ENCODE measurements around the gene HNRNPL.

HNRNPL gene

DNA sequence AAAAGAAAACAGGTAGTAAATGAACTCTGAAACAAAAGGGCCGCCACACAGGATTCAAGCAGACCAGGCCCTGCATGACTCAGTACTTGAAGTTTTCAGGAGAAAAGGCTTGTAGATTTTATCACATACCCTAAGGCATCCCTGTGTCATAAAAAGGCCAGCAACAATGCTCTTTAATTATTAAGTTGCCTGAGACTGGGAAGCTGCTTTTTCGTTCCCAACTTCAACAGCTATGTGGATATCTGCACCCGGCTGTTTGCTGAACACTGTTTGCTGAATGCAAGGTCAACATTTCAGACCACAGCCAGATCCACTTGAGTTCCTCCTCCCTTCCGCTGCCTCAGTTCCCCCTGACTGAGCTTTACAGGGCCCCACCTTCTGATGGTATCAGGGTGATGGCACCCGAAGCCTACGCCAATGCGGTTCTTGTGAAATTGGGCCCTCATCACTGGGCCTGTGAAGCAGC lies 12.1 kb downstream of the HNRNPL start:
- H3K4me1 ChIP-seq (ENCODE audit: control insufficient read depth, low read length) = peaks cover 7% of the 10 kb centered on the region
- no peak overlapping the region for H3K4me2 ChIP-seq (ENCODE audit: low read length)
- H3K27me3 ChIP-seq (ENCODE audit: control insufficient read depth, low read length) = no peaks in the 10 kb centered on the region

DNA sequence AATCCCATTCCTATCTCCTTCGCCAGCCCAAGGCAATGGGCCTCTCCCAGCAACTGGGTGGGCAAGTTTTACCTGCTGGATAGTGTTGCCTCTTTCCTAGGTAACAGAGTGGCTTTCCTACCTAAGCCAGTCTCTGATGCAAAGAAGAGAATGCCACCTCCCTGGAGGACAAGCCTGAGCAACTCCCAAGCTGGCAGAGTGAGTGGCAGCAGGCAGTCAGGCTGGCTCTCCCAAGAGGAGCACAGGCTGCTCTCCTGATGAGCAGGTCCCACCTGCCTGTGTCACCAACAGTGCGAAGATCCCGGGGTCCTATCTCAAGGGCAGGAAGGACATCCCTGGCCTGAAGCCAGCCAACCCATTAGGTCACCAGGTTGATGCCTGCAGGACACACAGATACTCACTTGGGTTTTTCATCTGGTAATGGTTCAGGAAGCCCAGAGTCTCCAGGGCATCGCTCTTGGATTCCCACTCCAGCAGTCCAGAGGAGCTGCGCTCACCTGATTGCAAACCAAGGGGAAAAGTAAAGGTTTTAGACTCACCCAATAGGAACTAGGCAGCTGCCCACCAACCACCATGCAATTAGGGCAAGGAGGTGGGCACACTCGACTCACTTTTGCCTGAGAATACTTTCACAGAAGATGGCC lies 12.7 kb downstream of the HNRNPL start:
- peaks cover 66% of the 10 kb centered on the region for H3F3A ChIP-seq (ENCODE audit: control insufficient read depth, insufficient read depth)
- no peak overlapping the region for H3K4me3 ChIP-seq (ENCODE audit: low read length)
- no peak overlapping the region for H3K27ac ChIP-seq (ENCODE audit: low read depth, low read length)
- no peaks in the 10 kb centered on the region for H3K9me3 ChIP-seq (ENCODE audit: control insufficient read depth, insufficient read depth, low read length)
- no peaks in the 10 kb centered on the region for H3K9me2 ChIP-seq (replicated peaks; ENCODE audit: control insufficient read depth, low read length)
- H3K4me2 ChIP-seq (ENCODE audit: low read length) = no peak overlapping the region
- H4K20me1 ChIP-seq (ENCODE audit: control insufficient read depth, insufficient read depth, low read depth, low read length) = peaks cover 7% of the 10 kb centered on the region; the same call in 1 of the 2 replicates
- H3K27me3 ChIP-seq (ENCODE audit: control insufficient read depth, low read length) = no peaks in the 10 kb centered on the region
- H3K79me2 ChIP-seq (ENCODE audit: control insufficient read depth, low read length) = peaks cover 14% of the 10 kb centered on the region
- TF ChIP-seq, protein P1, sequence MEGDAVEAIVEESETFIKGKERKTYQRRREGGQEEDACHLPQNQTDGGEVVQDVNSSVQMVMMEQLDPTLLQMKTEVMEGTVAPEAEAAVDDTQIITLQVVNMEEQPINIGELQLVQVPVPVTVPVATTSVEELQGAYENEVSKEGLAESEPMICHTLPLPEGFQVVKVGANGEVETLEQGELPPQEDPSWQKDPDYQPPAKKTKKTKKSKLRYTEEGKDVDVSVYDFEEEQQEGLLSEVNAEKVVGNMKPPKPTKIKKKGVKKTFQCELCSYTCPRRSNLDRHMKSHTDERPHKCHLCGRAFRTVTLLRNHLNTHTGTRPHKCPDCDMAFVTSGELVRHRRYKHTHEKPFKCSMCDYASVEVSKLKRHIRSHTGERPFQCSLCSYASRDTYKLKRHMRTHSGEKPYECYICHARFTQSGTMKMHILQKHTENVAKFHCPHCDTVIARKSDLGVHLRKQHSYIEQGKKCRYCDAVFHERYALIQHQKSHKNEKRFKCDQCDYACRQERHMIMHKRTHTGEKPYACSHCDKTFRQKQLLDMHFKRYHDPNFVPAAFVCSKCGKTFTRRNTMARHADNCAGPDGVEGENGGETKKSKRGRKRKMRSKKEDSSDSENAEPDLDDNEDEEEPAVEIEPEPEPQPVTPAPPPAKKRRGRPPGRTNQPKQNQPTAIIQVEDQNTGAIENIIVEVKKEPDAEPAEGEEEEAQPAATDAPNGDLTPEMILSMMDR (IDR thresholded peaks at IDR 0.05; ENCODE audit: low read depth, low read length, poor library complexity, severe bottlenecking) = no peak
- no peak for TF ChIP-seq EZH2phosphoT487 (IDR thresholded peaks at IDR 0.05; ENCODE audit: borderline replicate concordance, low read length)
- peaks cover 67% of the 10 kb centered on the region for H3K36me3 ChIP-seq (ENCODE audit: control insufficient read depth, low read length)
- peaks cover 11% of the 10 kb centered on the region for H3K4me1 ChIP-seq (ENCODE audit: control insufficient read depth, low read length)

More for the DNA sequence above, 12.1 kb downstream of the HNRNPL start:
- TF ChIP-seq EZH2phosphoT487 (IDR thresholded peaks at IDR 0.05; ENCODE audit: borderline replicate concordance, low read length) = no peak
- TF ChIP-seq, protein P1 (IDR thresholded peaks at IDR 0.05; ENCODE audit: low read depth, low read length, poor library complexity, severe bottlenecking) = no peak
- Histone ChIP-seq H3K36me3 (ENCODE audit: control insufficient read depth, low read length) (peaks cover 73% of the 10 kb centered on the region), H4K20me1 (ENCODE audit: control insufficient read depth, insufficient read depth, low read depth, low read length) (peaks cover 7% of the 10 kb centered on the region; the same call in 1 of the 2 replicates), H3K9me3 (ENCODE audit: control insufficient read depth, insufficient read depth, low read length) (no peaks in the 10 kb centered on the region), H3K79me2 (ENCODE audit: control insufficient read depth, low read length) (peaks cover 20% of the 10 kb centered on the region), H3K9me2 (replicated peaks; ENCODE audit: control insufficient read depth, low read length) (no peaks in the 10 kb centered on the region), H3F3A (ENCODE audit: control insufficient read depth, insufficient read depth) (peaks cover 69% of the 10 kb centered on the region), H3K27ac (ENCODE audit: low read depth, low read length) (no peak overlapping the region), H3K4me3 (ENCODE audit: low read length) (no peak overlapping the region)

DNA sequence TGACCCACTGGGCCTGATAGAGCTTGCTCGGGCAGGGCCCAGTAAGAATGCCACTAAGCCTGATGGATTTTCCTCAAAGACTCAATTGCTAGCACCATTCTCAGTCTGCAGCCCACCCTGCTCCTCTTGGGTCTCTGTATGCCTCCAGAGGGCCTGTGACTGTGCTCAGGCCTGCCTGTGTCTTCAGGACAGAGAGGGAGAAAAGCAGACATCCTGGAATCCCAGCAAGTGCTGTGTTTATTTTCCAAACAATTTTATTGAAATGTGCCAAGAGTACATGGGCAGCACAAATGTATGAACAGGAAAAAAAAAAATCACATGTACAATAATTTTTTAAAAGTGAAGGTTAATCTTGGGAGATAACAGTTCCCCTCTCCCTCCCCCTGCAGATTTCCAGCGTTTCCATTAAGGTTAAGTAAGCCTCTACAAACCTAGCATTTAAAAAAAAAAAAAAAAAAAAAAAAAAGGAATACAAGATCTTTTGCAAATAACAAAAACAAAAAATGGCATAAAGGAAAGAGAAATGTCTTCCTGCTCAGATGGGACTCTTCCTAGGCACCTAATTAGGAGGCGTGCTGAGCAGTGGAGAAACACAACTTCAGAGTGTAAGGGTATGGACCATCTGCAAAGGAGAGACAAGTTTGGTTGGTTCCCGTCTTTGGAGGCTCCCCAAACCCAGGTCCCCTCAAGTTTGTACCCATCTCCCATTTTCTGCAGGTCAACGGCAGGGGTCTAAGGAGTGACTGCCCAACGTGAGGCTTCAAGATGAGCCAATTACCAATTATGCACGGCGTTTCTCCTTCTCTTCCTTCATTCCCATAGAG lies 13.4 kb downstream of the HNRNPL start:
- Histone ChIP-seq H3K4me2 (ENCODE audit: low read length) (no peak overlapping the region), H3K4me3 (ENCODE audit: low read length) (no peak overlapping the region), H3F3A (ENCODE audit: control insufficient read depth, insufficient read depth) (peaks cover 59% of the 10 kb centered on the region), H3K4me1 (ENCODE audit: control insufficient read depth, low read length) (peaks cover 14% of the 10 kb centered on the region), H3K27ac (ENCODE audit: low read depth, low read length) (no peak overlapping the region), H3K27me3 (ENCODE audit: control insufficient read depth, low read length) (no peaks in the 10 kb centered on the region), H3K36me3 (ENCODE audit: control insufficient read depth, low read length) (peaks cover 61% of the 10 kb centered on the region), H3K9me3 (ENCODE audit: control insufficient read depth, insufficient read depth, low read length) (no peaks in the 10 kb centered on the region), H4K20me1 (ENCODE audit: control insufficient read depth, insufficient read depth, low read depth, low read length) (peaks cover 2% of the 10 kb centered on the region; the same call in 1 of the 2 replicates), H3K9me2 (replicated peaks; ENCODE audit: control insufficient read depth, low read length) (no peaks in the 10 kb centered on the region), H3K79me2 (ENCODE audit: control insufficient read depth, low read length) (peaks cover 9% of the 10 kb centered on the region)
- no peak for TF ChIP-seq EZH2phosphoT487 (IDR thresholded peaks at IDR 0.05; ENCODE audit: borderline replicate concordance, low read length)
- TF ChIP-seq, protein P1 (IDR thresholded peaks at IDR 0.05; ENCODE audit: low read depth, low read length, poor library complexity, severe bottlenecking) = no peak
